Measurements from ENCODE around the gene SCN10A.
A peak's percentile ranks its signal among the peaks of the same experiment; 100 is the strongest.

The SCN10A gene

GRCh38 chr3:38711321-38711720 is 104.7 kb downstream of the SCN10A start:
- H3K27ac ChIP-seq, result no peak overlapping the region
- TF ChIP-seq CTCF (IDR thresholded peaks at IDR 0.05) (no peak), ZFX (IDR thresholded peaks at IDR 0.05; ENCODE audit: borderline replicate concordance) (no peak)

DNA sequence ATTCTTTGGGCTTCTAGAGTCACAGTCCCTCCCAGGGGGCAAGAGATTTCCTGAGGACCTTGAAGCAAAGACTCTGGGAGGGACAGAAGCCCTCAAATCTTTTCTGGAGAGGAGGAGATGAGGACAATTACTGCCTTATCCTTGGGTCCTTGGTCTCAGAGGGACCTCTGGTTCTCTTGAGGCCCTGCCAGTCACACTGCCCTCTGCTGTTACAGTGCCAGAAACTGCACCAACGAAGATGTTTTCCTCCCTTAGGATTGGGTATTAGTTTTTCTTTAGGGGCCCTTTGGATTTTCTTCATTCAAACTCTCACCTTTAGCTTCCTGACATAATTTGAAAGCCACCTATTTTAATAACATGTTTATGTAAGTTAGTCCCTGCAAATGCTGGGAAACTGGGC is 108.3 kb downstream of the SCN10A start:
- TF ChIP-seq CTCF (IDR thresholded peaks at IDR 0.05) (peak; percentile 59), ZFX (IDR thresholded peaks at IDR 0.05; ENCODE audit: borderline replicate concordance) (no peak)

DNA sequence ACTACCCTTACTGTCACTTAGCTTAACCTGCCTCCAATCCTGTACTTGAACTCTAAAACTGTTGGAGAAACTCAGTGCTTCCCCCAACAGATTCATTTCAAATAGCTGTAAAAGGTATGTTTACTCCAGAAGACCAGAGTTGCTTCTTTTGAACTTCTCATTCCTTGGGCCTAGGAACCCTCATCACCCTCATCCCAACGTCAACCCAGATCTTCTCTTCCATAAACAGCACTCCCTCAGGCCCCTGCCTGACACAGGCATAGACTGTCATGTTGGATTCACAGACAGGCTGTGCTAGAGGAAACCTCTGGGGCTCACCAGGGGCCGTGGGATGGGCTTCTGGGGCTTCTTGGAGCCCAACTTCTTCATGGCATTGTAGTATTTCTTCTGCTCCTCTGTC is 109.1 kb downstream of the SCN10A start:
- H3K27ac ChIP-seq, result no peak overlapping the region
- no peak for TF ChIP-seq CTCF (IDR thresholded peaks at IDR 0.05)
- TF ChIP-seq ZFX (IDR thresholded peaks at IDR 0.05; ENCODE audit: borderline replicate concordance), result no peak

More for the DNA sequence above, 108.3 kb downstream of the SCN10A start:
- no peak overlapping the region for H3K27ac ChIP-seq

GRCh38 chr3:38702231-38702630 is 113.8 kb downstream of the SCN10A start:
- TF ChIP-seq CTCF (IDR thresholded peaks at IDR 0.05), result no peak
- TF ChIP-seq ZFX (IDR thresholded peaks at IDR 0.05; ENCODE audit: borderline replicate concordance), result no peak
- no peak overlapping the region for H3K27ac ChIP-seq

- H3K27ac ChIP-seq, result no peak overlapping the region
- TF ChIP-seq ZFX (IDR thresholded peaks at IDR 0.05; ENCODE audit: borderline replicate concordance) (no peak), CTCF (IDR thresholded peaks at IDR 0.05) (no peak)
Measured at GRCh38 chr3:38698760-38699159, 117.3 kb downstream of the SCN10A start.

DNA sequence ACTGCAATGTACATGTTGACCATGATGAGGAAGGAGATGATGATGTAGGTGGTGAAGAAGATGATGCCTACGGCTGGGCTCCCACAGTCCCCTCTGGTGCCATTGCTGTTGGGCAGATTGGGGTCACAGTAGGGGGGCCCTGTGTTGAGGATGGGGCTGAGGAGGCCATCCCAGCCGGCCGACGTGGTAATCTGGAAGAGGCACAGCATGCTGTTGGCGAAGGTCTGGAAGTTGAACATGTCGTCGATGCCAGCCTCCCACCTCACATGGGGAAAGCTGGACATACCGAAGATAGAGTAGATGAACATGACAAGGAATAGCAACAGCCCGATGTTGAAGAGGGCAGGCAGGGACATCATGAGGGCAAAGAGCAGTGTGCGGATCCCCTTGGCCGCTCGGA is 118.0 kb downstream of the SCN10A start:
- TF ChIP-seq CTCF (IDR thresholded peaks at IDR 0.05), result no peak
- no peak overlapping the region for H3K27ac ChIP-seq

DNA sequence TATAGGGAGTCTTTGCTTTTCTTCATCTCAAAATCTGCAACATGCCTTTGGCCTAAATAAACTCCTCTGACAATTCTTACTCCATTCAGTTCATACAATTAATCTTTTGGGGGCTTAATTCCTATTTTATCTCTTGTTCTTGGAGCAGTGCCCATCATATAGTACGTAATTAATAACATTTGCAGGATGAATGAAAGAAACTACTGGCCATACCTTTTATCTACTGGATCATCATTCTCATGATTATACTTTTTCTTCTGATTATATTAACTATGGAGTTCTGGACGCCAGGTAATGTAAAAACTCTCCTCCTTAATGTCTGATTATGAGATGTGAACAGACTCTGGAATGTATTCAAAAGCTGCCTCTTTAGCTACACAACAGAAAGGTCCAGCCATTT is 120.0 kb downstream of the SCN10A start:
- TF ChIP-seq CTCF (IDR thresholded peaks at IDR 0.05) (no peak), ZFX (IDR thresholded peaks at IDR 0.05; ENCODE audit: borderline replicate concordance) (no peak)

More for the DNA sequence above, 120.0 kb downstream of the SCN10A start:
- no peak overlapping the region for H3K27ac ChIP-seq

Measured in 22Rv1 (cell line).